GM12892 (cell line): ENCODE data around the gene ASB9.

Source experiments
- POLR2A ChIP-seq: IDR thresholded peaks from 2 replicates; pipeline ENCODE4 v1.6.1; 2011; ENCODE audit warnings: low read depth, low read length, control low read depth
- TAF1 ChIP-seq: IDR thresholded peaks from 2 replicates; pipeline ENCODE4 v1.6.1; 2011; ENCODE audit warnings: low read depth, mild to moderate bottlenecking, control low read depth, low read length, borderline replicate concordance

- no peak for TF ChIP-seq TAF1
- no peak for TF ChIP-seq POLR2A
Observed at GRCh38 chrX:15298201-15298600, 28.3 kb upstream of the ASB9 start.
